Posterior cingulate gyrus (tissue), 11 donors: ENCODE data around the gene HOXC12.

Experiments
- DNase-seq, 10 donors: peaks; one replicate each; pipeline versions ENCODE4 v3.0.0 to v3.0.0-alpha.2; 2020 to 2021; ENCODE audit warnings: mixed read lengths in 3 of 10
- intact Hi-C: fragments of 100-400 bp; cut with DNase I; formaldehyde crosslinking; loops from one replicate; pipeline ENCODE4 v1.15.1; 2023

Gene HOXC12

GRCh38 chr12:53955776-53956250 is 1.1 kb downstream of the HOXC12 start:
- intact Hi-C loops: no loop called here
- DNase-seq: no peak

GRCh38 chr12:53956251-53956887 is 1.7 kb downstream of the HOXC12 start:
- DNase-seq: no peak
- intact Hi-C loops: no loop called here

GRCh38 chr12:53956914-53957536 is 2.3 kb downstream of the HOXC12 start:
- no peak for DNase-seq
- intact Hi-C loops: no loop called here

- intact Hi-C loops: no loop called here
- DNase-seq: peak in 1 of 10 donors; percentile 17
Observed at GRCh38 chr12:53958128-53958527, 3.4 kb downstream of the HOXC12 start.

- DNase-seq: peak in 1 of 10 donors; percentile 4
- intact Hi-C loops: no loop called here
Observed at GRCh38 chr12:53959314-53959713, 4.6 kb downstream of the HOXC12 start.

GRCh38 chr12:53960187-53961024 is 5.7 kb downstream of the HOXC12 start:
- intact Hi-C loops: no loop called here
- peak in 1 of 10 donors; percentile 3 for DNase-seq

- intact Hi-C loops: no loop called here
Observed at GRCh38 chr12:53961025-53961761, 6.5 kb downstream of the HOXC12 start.

GRCh38 chr12:53963005-53963404 is 8.3 kb downstream of the HOXC12 start:
- DNase-seq: peak in 1 of 10 donors; percentile 12
- intact Hi-C loops: no loop called here

More at GRCh38 chr12:53961025-53961761, 6.5 kb downstream of the HOXC12 start:
- DNase-seq: peak in 1 of 10 donors; percentile 77

- DNase-seq: peak in 1 of 10 donors; percentile 60
- intact Hi-C loops: no loop called here
Observed at GRCh38 chr12:53963434-53964314, 9.0 kb downstream of the HOXC12 start.

- intact Hi-C loops: no loop called here
- no peak for DNase-seq
Observed at GRCh38 chr12:53964315-53964713, 9.6 kb downstream of the HOXC12 start.

GRCh38 chr12:53965281-53966084 is 10.8 kb downstream of the HOXC12 start:
- intact Hi-C loops: no loop called here

GRCh38 chr12:53966085-53966384 is 11.3 kb downstream of the HOXC12 start:
- no peak for DNase-seq
- intact Hi-C loops: no loop called here

More at GRCh38 chr12:53965281-53966084, 10.8 kb downstream of the HOXC12 start:
- DNase-seq: peak in 2 of 10 donors; percentile 20 to 28

- intact Hi-C loops: no loop called here
- DNase-seq: peak in 2 of 10 donors; percentile 12 to 30
Observed at GRCh38 chr12:53966385-53967133, 11.9 kb downstream of the HOXC12 start.

GRCh38 chr12:53967421-53967925 is 12.8 kb downstream of the HOXC12 start:
- DNase-seq: peak in 1 of 10 donors; percentile 18
- intact Hi-C loops: no loop called here

- intact Hi-C loops: no loop called here
- DNase-seq: peak in 2 of 10 donors; percentile 19 to 39
Observed at GRCh38 chr12:53968214-53969127, 13.8 kb downstream of the HOXC12 start.

- peak in 2 of 10 donors; percentile 22 to 23 for DNase-seq
- intact Hi-C loops: no loop called here
Observed at GRCh38 chr12:53969588-53970259, 15.0 kb downstream of the HOXC12 start.
